GM19238 (cell line): ENCODE results near the gene QSOX1.

ENCODE experiments used
- DNase-seq: peaks from one replicate; pipeline ENCODE4 v3.0.0; 2011; ENCODE audit warnings: low spot score; ENCODE audit not compliant: insufficient read length

Gene QSOX1

GRCh38 chr1:180169640-180170195, 15.0 kb downstream of the QSOX1 start:
- DNase-seq: no peak

GRCh38 chr1:180170546-180171151, 16.0 kb downstream of the QSOX1 start:
- no peak for DNase-seq

GRCh38 chr1:180171691-180172090, 17.0 kb downstream of the QSOX1 start:
- DNase-seq: no peak

- no peak for DNase-seq
Measured at GRCh38 chr1:180173451-180173850, 18.8 kb downstream of the QSOX1 start.

GRCh38 chr1:180173952-180174351, 19.3 kb downstream of the QSOX1 start:
- no peak for DNase-seq

GRCh38 chr1:180175291-180175690, 20.6 kb downstream of the QSOX1 start:
- DNase-seq: no peak

GRCh38 chr1:180175806-180176205, 21.1 kb downstream of the QSOX1 start:
- no peak for DNase-seq

- DNase-seq: no peak
Measured at GRCh38 chr1:180176965-180177364, 22.3 kb downstream of the QSOX1 start.

- DNase-seq: no peak
Measured at GRCh38 chr1:180177931-180178330, 23.3 kb downstream of the QSOX1 start.

GRCh38 chr1:180178511-180179161, 24.0 kb downstream of the QSOX1 start:
- peak; percentile 73 for DNase-seq

GRCh38 chr1:180179162-180179957, 24.7 kb downstream of the QSOX1 start:
- DNase-seq: no peak

- DNase-seq: no peak
Measured at GRCh38 chr1:180181048-180181447, 26.4 kb downstream of the QSOX1 start.

- DNase-seq: no peak
Measured at GRCh38 chr1:180181996-180182642, 27.4 kb downstream of the QSOX1 start.

- no peak for DNase-seq
Measured at GRCh38 chr1:180182643-180183311, 28.1 kb downstream of the QSOX1 start.

GRCh38 chr1:180183426-180183825, 28.8 kb downstream of the QSOX1 start:
- no peak for DNase-seq

- no peak for DNase-seq
Measured at GRCh38 chr1:180184041-180184440, 29.4 kb downstream of the QSOX1 start.

GRCh38 chr1:180185281-180185680, 30.6 kb downstream of the QSOX1 start:
- no peak for DNase-seq

- no peak for DNase-seq
Measured at GRCh38 chr1:180185971-180186645, 31.4 kb downstream of the QSOX1 start.

- DNase-seq: no peak
Measured at GRCh38 chr1:180186831-180187230, 32.2 kb downstream of the QSOX1 start.

GRCh38 chr1:180187626-180188025, 33.0 kb downstream of the QSOX1 start:
- DNase-seq: no peak

- DNase-seq: peak; percentile 36
Measured at GRCh38 chr1:180188091-180188506, 33.4 kb downstream of the QSOX1 start.
